ENCODE results near the gene VWF.

DNA sequence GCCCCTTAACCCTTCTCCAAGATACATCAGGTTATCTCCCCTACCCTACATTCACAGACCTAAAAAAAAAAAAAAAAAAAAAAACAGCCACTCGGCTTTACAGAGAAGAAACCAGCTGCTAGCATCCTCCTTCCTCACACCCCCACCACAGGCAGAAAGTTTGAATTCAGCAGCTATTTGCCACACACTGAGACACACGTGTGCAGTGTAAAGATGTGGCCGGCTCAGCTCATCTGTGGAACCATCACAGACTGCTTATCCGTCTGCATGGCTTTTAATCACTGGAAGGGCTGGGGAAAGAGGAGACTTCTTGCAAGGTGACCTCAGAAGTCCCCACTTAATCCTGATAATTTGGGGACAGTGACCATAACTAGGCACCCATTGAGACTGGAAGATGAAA, 50.0 kb downstream of the VWF start:
- TF ChIP-seq, protein P1, sequence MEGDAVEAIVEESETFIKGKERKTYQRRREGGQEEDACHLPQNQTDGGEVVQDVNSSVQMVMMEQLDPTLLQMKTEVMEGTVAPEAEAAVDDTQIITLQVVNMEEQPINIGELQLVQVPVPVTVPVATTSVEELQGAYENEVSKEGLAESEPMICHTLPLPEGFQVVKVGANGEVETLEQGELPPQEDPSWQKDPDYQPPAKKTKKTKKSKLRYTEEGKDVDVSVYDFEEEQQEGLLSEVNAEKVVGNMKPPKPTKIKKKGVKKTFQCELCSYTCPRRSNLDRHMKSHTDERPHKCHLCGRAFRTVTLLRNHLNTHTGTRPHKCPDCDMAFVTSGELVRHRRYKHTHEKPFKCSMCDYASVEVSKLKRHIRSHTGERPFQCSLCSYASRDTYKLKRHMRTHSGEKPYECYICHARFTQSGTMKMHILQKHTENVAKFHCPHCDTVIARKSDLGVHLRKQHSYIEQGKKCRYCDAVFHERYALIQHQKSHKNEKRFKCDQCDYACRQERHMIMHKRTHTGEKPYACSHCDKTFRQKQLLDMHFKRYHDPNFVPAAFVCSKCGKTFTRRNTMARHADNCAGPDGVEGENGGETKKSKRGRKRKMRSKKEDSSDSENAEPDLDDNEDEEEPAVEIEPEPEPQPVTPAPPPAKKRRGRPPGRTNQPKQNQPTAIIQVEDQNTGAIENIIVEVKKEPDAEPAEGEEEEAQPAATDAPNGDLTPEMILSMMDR (IDR thresholded peaks at IDR 0.05; ENCODE audit: low read depth, low read length) = no peak
- no peak for TF ChIP-seq EZH2phosphoT487 (IDR thresholded peaks at IDR 0.05; ENCODE audit: low read depth)
